Natural killer cell (primary cell): ENCODE data around the gene PLD1. TPM values are rescaled to one million over a fixed set of nuclear protein-coding genes. Genes with fewer than 3 reads are reported as not detected.

Source experiments
- ATAC-seq, 3 donors: fragments of 150-1000 bp in 2 of 3; fragments of 200-7000 bp in 1 of 3; cut with Tn5 transposase; 1 replicate in 1 of 3; 2 replicates in 2 of 3; pipeline ENCODE4 v1.10.0; 2021; ENCODE audit warnings: mild to moderate bottlenecking in 2 of 3, moderate library complexity in 2 of 3
- DNase-seq, 2 donors: peaks; one replicate each; pipeline versions ENCODE4 v3.0.0 to v3.0.0-alpha.2; 2013 to 2021; ENCODE audit warnings: mixed read lengths in 1 of 2
- H3K27ac ChIP-seq: one replicate; pipeline ENCODE4 v1.5.1; 2013; ENCODE audit warnings: mild to moderate bottlenecking, low read length
- H3K27me3 ChIP-seq: one replicate; pipeline ENCODE4 v1.6.1; 2013; ENCODE audit warnings: low read length; ENCODE audit not compliant: control insufficient read depth, insufficient read depth
- H3K36me3 ChIP-seq: one replicate; pipeline ENCODE4 v1.6.1; 2013; ENCODE audit warnings: low read length; ENCODE audit not compliant: control insufficient read depth, insufficient read depth
- H3K4me1 ChIP-seq: one replicate; pipeline ENCODE4 v1.6.1; 2013; ENCODE audit warnings: low read length; ENCODE audit not compliant: control insufficient read depth, insufficient read depth
- H3K4me3 ChIP-seq: one replicate; pipeline ENCODE4 v1.5.1; 2013; ENCODE audit warnings: low read length
- H3K9me3 ChIP-seq: one replicate; pipeline ENCODE4 v1.6.1; 2013; ENCODE audit warnings: low read length; ENCODE audit not compliant: control insufficient read depth, insufficient read depth
- H3K27ac Mint-ChIP-seq, 2 donors: one replicate each; pipeline ENCODE4 v1.8.0; 2022; ENCODE audit warnings: mild to moderate bottlenecking in 2 of 2, mixed read lengths in 2 of 2, moderate library complexity in 1 of 2
- H3K27me3 Mint-ChIP-seq, 2 donors: one replicate each; pipeline ENCODE4 v1.8.0; 2022; ENCODE audit warnings: low read depth in 2 of 2, mixed read lengths in 2 of 2
- H3K36me3 Mint-ChIP-seq: one replicate; pipeline ENCODE4 v1.8.0; 2022; ENCODE audit warnings: mixed read lengths
- H3K4me1 Mint-ChIP-seq, 2 donors: one replicate each; pipeline ENCODE4 v1.8.0; 2022; ENCODE audit warnings: mixed read lengths in 2 of 2
- H3K4me3 Mint-ChIP-seq: one replicate; pipeline ENCODE4 v1.8.0; 2022; ENCODE audit warnings: mild to moderate bottlenecking, moderate library complexity, mixed read lengths
- H3K9me3 Mint-ChIP-seq, 2 donors: one replicate each; pipeline ENCODE4 v1.8.0; 2022; ENCODE audit warnings: mixed read lengths in 2 of 2
- WGBS: methylation state at CpG from one replicate; pipeline ENCODE4 v1.1.7; 2013; ENCODE audit warnings: missing lambda C conversion rate; ENCODE audit not compliant: insufficient coverage; 5-methylcytosine and 5-hydroxymethylcytosine counted together
- intact Hi-C: fragments of 100-400 bp; cut with micrococcal nuclease; formaldehyde crosslinking; loops from one replicate; pipeline ENCODE4 v1.14.2; 2022
- total RNA-seq, 4 donors: library from RNA; stranded (reverse); fragments of 120-200 nt in 1 of 4; gene quantifications; one replicate each; pipeline versions ENCODE4 v1.2.3 to v1.2.4, GENCODE V29; 2013 to 2022
- TF ChIP-seq, protein P1 (sequence below): fragments of 200-600 bp; IDR thresholded peaks from one replicate; pipeline ENCODE4 v1.8.0; 2022; ENCODE audit warnings: antibody characterized with exemption

PLD1 gene
- total RNA-seq, 3 donors from 2014 or later (not counting 1 experiment from before 2014, with no cell fraction given): 13.2 to 26.3 (median 17.1) TPM

DNA sequence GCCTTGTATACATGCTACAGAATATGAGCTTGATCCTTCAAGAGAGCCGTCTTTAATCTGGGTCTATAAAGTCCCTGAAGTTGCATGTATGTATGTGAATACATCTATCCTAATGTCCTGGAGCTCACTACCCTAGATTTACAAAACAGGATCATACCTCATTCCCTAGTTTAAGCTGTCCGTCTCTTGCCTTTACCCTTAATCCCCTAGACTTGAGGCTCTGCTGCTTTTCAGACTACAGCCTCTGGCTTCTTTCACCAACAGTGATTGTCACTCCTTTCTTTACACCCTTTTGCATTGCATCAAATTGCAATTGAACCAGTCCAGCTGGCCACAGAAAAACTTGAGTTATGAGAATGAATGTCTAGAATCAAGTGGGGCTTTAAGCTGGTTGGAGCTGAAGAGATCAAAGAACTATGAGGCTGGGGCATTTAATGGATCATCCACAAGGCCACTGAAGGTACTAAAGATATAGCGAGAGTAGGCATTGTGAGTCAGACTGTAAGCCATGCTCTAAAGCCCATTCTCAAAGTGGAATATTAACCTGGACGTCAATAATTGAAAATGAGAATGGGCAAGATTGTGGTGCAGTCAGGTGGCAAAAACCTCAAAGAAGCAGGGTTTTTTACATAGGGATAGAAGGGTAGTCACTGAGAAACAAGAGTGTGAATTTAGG, 12.3 kb upstream of the PLD1 start:
- Mint-ChIP-seq H3K36me3 (no peaks in the 10 kb centered on the region), H3K4me1 (peaks cover 10 to 11% of the 10 kb centered on the region in 2 donors), H3K27me3 (peaks cover 5 to 19% of the 10 kb centered on the region in 2 donors), H3K4me3 (no peak overlapping the region), H3K9me3 (no peaks in the 10 kb centered on the region), H3K27ac (no peak overlapping the region)
- H3K4me3 ChIP-seq: no peak overlapping the region
- no peaks in the 10 kb centered on the region for H3K27me3 ChIP-seq
- intact Hi-C loops: no loop called here
- TF ChIP-seq, protein P1, sequence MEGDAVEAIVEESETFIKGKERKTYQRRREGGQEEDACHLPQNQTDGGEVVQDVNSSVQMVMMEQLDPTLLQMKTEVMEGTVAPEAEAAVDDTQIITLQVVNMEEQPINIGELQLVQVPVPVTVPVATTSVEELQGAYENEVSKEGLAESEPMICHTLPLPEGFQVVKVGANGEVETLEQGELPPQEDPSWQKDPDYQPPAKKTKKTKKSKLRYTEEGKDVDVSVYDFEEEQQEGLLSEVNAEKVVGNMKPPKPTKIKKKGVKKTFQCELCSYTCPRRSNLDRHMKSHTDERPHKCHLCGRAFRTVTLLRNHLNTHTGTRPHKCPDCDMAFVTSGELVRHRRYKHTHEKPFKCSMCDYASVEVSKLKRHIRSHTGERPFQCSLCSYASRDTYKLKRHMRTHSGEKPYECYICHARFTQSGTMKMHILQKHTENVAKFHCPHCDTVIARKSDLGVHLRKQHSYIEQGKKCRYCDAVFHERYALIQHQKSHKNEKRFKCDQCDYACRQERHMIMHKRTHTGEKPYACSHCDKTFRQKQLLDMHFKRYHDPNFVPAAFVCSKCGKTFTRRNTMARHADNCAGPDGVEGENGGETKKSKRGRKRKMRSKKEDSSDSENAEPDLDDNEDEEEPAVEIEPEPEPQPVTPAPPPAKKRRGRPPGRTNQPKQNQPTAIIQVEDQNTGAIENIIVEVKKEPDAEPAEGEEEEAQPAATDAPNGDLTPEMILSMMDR: no peak
- WGBS: 63% methylated on average over 3 of the region's 4 CpGs
- H3K4me1 ChIP-seq: no peaks in the 10 kb centered on the region
- H3K9me3 ChIP-seq: no peaks in the 10 kb centered on the region
- no peak overlapping the region for H3K27ac ChIP-seq
- ATAC-seq: no peak
- H3K36me3 ChIP-seq: no peaks in the 10 kb centered on the region
- DNase-seq: no peak

DNA sequence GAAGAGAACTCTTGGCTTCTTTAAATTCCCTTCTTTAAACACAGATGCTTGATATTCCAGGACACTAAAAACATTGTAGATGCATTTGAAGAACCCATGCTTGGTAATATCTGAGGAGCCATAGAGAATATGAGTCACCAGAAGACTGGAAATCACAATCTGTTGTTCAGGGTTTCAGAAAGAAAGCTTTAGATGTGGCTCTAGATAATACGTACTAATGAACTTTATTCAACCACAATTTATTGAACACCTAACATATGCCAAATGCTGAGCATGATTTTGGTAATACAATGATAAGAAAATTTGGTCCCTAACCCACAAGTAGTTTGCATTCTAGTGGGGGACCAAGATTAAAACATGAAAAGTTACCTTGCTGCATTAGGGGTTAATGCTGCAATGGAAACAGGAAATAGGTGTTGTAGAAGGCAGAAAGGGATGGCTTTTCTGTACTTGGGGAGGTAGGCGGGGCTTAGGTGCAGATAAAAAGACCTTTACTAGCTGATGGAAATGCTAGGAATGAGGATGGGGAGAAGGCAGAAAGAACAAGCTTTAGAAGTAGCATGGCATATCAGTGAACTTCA, 11.6 kb upstream of the PLD1 start:
- 36% methylated on average over 1 of the region's 2 CpGs for WGBS
- peaks cover 5% of the 10 kb centered on the region in 2 donors for H3K4me1 Mint-ChIP-seq

DNA sequence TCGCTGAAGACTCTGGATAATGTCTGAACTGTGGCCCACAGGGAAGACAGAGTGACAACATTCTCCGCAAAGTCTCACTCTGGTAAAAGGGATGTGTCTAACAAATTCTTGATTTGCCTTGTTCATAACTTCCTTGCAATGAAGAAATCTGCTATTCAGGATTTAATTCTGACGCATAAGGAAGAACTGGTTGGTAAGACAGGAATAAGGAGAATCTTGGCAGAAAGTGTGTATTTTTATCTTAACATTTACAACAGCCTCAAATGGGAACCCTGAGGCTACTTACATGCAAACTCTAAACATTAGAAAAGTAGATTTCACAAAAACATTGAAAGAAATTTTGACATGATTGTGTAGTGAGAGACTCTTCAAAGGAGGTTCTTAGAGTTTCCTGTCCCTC, 10.8 kb upstream of the PLD1 start:
- TF ChIP-seq, protein P1: no peak
- no peaks in the 10 kb centered on the region for H3K9me3 Mint-ChIP-seq
- Histone ChIP-seq H3K27ac (no peak overlapping the region), H3K4me1 (no peaks in the 10 kb centered on the region), H3K27me3 (no peaks in the 10 kb centered on the region), H3K4me3 (no peak overlapping the region), H3K9me3 (no peaks in the 10 kb centered on the region), H3K36me3 (no peaks in the 10 kb centered on the region)
- H3K27me3 Mint-ChIP-seq: peaks cover 3 to 19% of the 10 kb centered on the region in 2 donors
- intact Hi-C loops: no loop called here
- no peak overlapping the region for H3K27ac Mint-ChIP-seq
- H3K4me1 Mint-ChIP-seq: no peaks in the 10 kb centered on the region
- DNase-seq (no peak), ATAC-seq (no peak)
- 96% methylated on average over 2 of the region's 3 CpGs for WGBS
- no peaks in the 10 kb centered on the region for H3K36me3 Mint-ChIP-seq
- H3K4me3 Mint-ChIP-seq: no peak overlapping the region

More for the DNA sequence above, 11.6 kb upstream of the PLD1 start:
- Mint-ChIP-seq H3K4me3 (no peak overlapping the region), H3K27ac (no peak overlapping the region), H3K9me3 (no peaks in the 10 kb centered on the region), H3K36me3 (no peaks in the 10 kb centered on the region), H3K27me3 (peaks cover 5 to 19% of the 10 kb centered on the region in 2 donors)
- intact Hi-C loops: no loop called here
- Histone ChIP-seq H3K36me3 (no peaks in the 10 kb centered on the region), H3K27me3 (no peaks in the 10 kb centered on the region), H3K4me3 (no peak overlapping the region), H3K27ac (no peak overlapping the region), H3K9me3 (no peaks in the 10 kb centered on the region), H3K4me1 (no peaks in the 10 kb centered on the region)
- ATAC-seq: no peak
- TF ChIP-seq, protein P1: no peak
- DNase-seq: no peak
